ENCODE data around the gene CDH11. TPM values are rescaled to one million over a fixed set of nuclear protein-coding genes. Genes with fewer than 3 reads are reported as not detected.

Gene CDH11
- total RNA-seq, 4 donors from 2014 or later = 4.0 to 14.2 (median 8.6) TPM

DNA sequence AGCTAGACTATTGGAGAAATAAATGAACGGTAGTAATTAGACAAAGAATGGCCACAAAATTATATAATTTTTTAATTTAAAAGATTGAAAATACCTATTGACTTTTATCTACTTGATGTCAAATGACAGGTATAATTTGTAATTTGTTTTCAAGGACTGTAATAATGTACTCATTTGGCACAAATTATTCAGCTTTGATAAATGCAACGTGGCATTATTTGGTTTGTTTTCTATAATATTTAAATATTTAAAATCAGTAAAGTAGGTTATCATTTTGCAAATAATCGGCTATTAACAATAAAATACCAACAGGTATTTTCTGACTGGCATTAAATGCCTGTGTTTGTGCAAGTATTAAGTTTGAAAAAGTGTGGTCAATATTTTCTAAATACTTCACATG, 60.6 kb downstream of the CDH11 start:
- DNase-seq (no peak), ATAC-seq (no peak)
- Histone ChIP-seq H3K4me1 (no peaks in the 10 kb centered on the region), H3K9me3 (no peaks in the 10 kb centered on the region), H3K4me3 (no peak overlapping the region), H3K36me3 (no peaks in the 10 kb centered on the region), H3K27me3 (no peaks in the 10 kb centered on the region), H3K27ac (no peak overlapping the region)
- in situ Hi-C loops (cut with MboI; ENCODE audit: low sequenced_read_pairs in 4 of 4) = no loop called here
- TF ChIP-seq, protein P1, sequence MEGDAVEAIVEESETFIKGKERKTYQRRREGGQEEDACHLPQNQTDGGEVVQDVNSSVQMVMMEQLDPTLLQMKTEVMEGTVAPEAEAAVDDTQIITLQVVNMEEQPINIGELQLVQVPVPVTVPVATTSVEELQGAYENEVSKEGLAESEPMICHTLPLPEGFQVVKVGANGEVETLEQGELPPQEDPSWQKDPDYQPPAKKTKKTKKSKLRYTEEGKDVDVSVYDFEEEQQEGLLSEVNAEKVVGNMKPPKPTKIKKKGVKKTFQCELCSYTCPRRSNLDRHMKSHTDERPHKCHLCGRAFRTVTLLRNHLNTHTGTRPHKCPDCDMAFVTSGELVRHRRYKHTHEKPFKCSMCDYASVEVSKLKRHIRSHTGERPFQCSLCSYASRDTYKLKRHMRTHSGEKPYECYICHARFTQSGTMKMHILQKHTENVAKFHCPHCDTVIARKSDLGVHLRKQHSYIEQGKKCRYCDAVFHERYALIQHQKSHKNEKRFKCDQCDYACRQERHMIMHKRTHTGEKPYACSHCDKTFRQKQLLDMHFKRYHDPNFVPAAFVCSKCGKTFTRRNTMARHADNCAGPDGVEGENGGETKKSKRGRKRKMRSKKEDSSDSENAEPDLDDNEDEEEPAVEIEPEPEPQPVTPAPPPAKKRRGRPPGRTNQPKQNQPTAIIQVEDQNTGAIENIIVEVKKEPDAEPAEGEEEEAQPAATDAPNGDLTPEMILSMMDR (IDR thresholded peaks at IDR 0.05 in 4 of 5, conservative IDR thresholded peaks at IDR 0.05 in 1 of 5) = no peak
- TF ChIP-seq POLR2A (IDR thresholded peaks at IDR 0.05) = no peak
- intact Hi-C loops (cut with DNase I; ENCODE audit: low total_unique reads) = no loop called here

DNA sequence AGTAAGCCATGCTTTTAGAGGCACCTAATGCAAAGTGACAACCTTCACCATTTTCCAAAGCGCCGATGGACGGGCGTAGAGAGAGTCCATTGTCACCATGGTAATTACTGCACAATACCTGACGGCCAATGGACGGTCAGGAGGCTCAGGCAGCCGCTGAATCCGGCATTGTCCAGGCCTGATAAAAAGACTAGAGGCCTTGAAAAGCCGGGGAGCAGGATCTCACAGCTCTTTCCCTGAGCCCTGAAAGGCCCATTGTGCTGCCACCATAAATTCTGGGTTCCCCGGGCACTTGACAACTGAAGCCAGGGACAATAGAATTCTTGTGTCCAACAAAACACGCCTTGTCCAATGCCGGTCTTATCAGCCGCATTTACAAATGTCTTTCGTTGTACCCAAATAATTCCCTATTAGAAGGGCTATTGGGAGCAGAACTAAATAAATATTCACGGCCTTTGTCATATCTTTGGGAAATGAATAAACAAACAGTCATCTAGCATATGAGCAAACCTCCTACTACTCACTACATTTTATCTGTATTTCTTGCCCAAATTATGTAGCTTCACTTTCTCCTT, 62.4 kb downstream of the CDH11 start:
- Histone ChIP-seq H3K27me3 (no peaks in the 10 kb centered on the region), H3K36me3 (no peaks in the 10 kb centered on the region), H3K9me3 (no peaks in the 10 kb centered on the region), H3K27ac (no peak overlapping the region), H3K4me3 (no peak overlapping the region), H3K4me1 (no peaks in the 10 kb centered on the region)
- TF ChIP-seq POLR2A (IDR thresholded peaks at IDR 0.05) = no peak
- TF ChIP-seq, protein P1 (IDR thresholded peaks at IDR 0.05 in 4 of 5, conservative IDR thresholded peaks at IDR 0.05 in 1 of 5) = no peak
- intact Hi-C loops (cut with DNase I; ENCODE audit: low total_unique reads) = no loop called here
- in situ Hi-C loops (cut with MboI; ENCODE audit: low sequenced_read_pairs in 4 of 4) = no loop called here
- no peak for ATAC-seq
- DNase-seq = no peak

DNA sequence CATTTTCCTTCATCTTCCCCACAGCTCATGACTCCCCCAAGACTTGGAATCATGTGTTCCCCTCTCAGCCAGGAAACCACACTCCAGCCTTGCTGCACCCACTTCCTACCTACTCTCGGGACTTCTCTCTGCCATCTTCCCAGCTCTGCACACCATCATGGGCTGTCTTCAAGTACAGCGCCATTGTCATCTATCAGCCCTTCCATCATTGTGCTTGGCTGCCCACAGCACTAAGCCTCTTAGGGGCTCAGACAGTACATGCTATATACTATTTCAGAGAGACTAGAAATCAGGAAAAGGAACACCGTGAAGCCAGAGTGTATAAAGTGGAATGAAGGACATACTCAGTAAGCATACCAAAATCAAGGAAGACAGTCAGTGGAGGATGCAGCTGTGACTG, 64.7 kb downstream of the CDH11 start:
- Histone ChIP-seq H3K4me3 (no peak overlapping the region), H3K27ac (no peak overlapping the region), H3K9me3 (no peaks in the 10 kb centered on the region), H3K36me3 (no peaks in the 10 kb centered on the region), H3K27me3 (no peaks in the 10 kb centered on the region), H3K4me1 (no peaks in the 10 kb centered on the region)
- intact Hi-C loops (cut with DNase I; ENCODE audit: low total_unique reads) = no loop called here
- TF ChIP-seq POLR2A (IDR thresholded peaks at IDR 0.05) = no peak
- TF ChIP-seq, protein P1 (IDR thresholded peaks at IDR 0.05 in 4 of 5, conservative IDR thresholded peaks at IDR 0.05 in 1 of 5) = no peak
- DNase-seq (no peak), ATAC-seq (no peak)
- in situ Hi-C loops (cut with MboI; ENCODE audit: low sequenced_read_pairs in 4 of 4) = no loop called here

DNA sequence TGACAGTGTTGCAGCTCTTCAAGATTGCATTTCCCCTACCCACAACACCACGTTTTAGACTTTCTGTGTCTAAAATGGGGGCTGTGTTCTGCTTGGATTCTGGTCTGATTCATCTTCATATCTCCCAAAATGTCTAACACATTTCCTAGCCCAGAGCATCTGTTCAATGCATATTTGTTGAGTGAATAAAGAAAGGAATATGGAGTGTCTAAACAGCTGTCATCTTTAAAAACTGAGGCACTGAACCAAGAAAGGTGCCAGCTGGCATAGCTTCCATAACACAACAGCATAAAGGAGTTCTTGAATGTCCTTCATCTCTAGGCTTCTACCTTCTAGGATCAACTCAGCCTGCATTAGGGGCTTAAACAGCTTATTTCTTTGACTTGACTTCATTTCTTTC, 67.4 kb downstream of the CDH11 start:
- ATAC-seq = no peak
- no peak for DNase-seq
- Histone ChIP-seq H3K4me3 (no peak overlapping the region), H3K27ac (no peak overlapping the region), H3K27me3 (no peaks in the 10 kb centered on the region), H3K4me1 (no peaks in the 10 kb centered on the region), H3K9me3 (no peaks in the 10 kb centered on the region), H3K36me3 (no peaks in the 10 kb centered on the region)
- intact Hi-C loops (cut with DNase I; ENCODE audit: low total_unique reads) = no loop called here
- TF ChIP-seq, protein P1 (IDR thresholded peaks at IDR 0.05 in 4 of 5, conservative IDR thresholded peaks at IDR 0.05 in 1 of 5) = no peak
- no peak for TF ChIP-seq POLR2A (IDR thresholded peaks at IDR 0.05)
- in situ Hi-C loops (cut with MboI; ENCODE audit: low sequenced_read_pairs in 4 of 4) = no loop called here

DNA sequence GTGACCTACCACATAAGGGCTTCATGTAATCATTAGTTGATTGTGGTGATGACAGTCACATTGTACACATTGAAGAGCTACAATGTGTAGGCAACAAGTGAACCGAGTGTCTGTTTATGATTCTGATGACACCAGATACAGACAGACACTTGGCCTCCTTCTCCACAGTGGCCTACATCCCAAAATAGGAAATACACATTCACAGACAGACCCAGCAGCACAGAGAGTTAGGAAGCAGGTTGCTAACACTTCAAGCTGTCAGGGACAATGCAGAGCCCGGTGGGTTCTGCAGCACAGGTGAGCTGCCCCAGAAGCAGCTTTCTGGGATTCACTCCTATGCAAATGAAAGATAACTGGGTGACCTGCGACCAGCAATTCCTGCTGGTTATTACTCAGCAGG, 72.2 kb downstream of the CDH11 start:
- ATAC-seq (no peak), DNase-seq (no peak)
- Histone ChIP-seq H3K9me3 (no peaks in the 10 kb centered on the region), H3K27ac (no peak overlapping the region), H3K4me1 (no peaks in the 10 kb centered on the region), H3K27me3 (no peaks in the 10 kb centered on the region), H3K36me3 (no peaks in the 10 kb centered on the region), H3K4me3 (no peak overlapping the region)
- intact Hi-C loops (cut with DNase I; ENCODE audit: low total_unique reads) = no loop called here
- TF ChIP-seq, protein P1 (IDR thresholded peaks at IDR 0.05 in 4 of 5, conservative IDR thresholded peaks at IDR 0.05 in 1 of 5) = no peak
- no peak for TF ChIP-seq POLR2A (IDR thresholded peaks at IDR 0.05)
- in situ Hi-C loops (cut with MboI; ENCODE audit: low sequenced_read_pairs in 4 of 4) = no loop called here

Data from gastrocnemius medialis (tissue), 4 donors.